Measurements from ENCODE around the gene MRPL33.
"Not testable (repeated sequence)": the region's sequence is repeated elsewhere in the genome, so short reads cannot be mapped to it uniquely, and the experiment has no call there.

Gene MRPL33

DNA sequence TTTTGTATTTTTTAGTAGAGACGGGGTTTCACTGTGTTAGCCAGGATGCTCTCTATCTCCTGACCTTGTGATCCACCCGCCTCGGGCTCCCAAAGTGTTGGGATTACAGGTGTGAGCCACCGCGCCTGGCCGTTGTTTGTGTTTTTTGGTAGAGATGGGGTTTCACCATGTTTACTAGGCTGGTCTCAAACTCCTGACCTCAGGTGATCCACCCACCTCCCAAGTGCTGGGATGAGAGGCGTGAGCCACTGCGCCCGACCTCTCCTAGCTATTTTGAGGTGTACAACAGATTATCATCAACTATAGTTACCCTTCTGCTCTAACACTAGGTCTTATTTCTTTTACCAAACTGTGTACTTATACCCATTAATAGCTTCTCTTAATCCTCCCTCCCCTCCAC lies 28.9 kb upstream of the MRPL33 start:
- no peak for DNase-seq

DNA sequence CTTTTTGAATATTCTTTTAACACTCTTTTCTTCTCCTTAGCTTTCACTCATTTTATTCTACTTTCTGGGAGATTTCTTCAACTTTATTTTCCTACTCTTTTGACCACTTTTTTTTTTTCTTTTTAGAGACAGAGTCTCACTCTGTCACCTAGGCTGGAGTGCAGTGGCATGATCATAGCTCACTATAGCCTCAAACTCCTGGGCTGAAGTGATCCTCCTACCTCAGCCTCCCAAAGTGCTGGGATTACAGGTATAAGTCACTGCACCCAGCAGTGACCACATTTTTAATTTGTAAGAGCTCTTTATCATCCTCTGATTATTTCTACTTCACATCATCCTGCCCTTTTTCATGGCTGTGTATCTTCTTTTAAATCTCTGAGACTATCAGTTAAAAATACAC lies 26.0 kb upstream of the MRPL33 start:
- not testable (repeated sequence) for DNase-seq

DNA sequence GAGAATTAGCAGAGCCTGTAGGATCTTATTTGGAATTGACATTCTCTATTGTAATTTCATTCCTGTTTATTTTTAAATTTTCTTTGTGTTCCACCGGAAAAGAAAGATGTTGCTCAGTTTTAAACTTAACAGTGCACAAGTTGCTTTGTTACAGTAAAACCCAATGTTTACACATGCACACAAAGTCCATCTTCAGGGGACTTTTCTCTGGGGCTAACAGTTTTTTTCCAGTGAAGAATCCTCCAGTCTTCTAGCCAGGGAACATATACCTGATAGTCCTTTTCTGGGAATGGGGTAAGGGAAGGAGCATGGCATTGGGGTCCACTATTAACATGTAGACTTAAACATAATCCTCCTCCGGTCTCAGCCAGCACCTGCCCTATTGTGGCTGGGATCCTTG lies 25.2 kb upstream of the MRPL33 start:
- no peak for DNase-seq

DNA sequence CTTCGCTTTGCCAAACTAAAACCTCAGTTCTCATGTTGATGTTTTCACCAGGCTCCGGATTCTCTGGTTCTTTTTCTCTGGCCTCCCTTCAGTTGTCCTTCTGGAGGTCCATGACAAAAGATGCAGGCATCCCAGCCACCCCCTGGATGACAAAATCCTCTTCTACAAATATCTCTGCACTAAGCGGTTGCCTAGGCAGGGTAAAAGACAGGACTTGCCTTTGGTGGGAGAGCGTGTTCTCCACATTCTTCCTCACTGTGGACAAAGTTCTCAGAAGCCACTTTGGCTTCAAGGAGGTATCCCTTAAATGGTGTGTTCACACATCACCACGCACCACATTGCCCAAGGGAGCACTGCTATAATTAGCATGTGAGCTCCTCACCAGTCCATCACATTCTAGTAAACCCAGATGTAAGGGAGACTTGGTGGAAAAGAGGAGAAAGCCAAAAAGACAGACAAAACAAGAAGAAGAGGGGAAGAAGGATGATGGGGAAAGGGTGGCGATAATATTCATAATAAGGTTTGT lies 23.6 kb upstream of the MRPL33 start:
- no peak for DNase-seq

DNA sequence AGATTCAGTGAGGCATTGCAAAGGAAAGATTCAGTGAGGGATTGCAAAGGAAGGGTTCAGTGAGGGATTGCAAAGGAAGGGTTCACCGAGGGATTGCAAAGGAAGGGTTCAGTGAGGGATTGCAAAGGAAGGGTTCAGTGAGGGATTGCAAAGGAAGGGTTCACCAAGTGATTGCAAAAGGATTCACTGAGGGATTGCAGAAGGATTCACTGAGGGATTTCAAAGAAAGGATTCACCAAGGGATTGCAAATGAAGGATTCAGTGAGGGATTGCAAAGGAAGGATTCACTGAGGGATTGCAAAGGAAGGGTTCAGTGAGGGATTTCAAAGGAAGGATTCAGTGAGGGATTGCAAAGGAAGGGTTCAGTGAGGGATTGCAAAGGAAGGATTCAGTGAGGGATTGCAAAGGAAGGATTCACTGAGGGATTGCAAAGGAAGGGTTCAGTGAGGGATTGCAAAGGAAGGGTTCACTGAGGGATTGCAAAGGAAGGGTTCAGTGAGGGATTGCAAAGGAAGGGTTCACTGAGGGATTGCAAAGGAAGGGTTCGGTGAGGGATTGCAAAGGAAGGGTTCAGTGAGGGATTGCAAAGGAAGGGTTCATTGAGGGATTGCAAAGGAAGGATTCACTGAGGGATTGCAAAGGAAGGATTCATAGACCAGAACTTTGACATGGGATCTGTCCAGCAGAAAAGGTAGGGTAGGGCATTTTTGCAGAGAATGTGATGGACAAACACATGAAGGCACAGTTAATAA lies 22.5 kb upstream of the MRPL33 start:
- DNase-seq: not testable (repeated sequence)

DNA sequence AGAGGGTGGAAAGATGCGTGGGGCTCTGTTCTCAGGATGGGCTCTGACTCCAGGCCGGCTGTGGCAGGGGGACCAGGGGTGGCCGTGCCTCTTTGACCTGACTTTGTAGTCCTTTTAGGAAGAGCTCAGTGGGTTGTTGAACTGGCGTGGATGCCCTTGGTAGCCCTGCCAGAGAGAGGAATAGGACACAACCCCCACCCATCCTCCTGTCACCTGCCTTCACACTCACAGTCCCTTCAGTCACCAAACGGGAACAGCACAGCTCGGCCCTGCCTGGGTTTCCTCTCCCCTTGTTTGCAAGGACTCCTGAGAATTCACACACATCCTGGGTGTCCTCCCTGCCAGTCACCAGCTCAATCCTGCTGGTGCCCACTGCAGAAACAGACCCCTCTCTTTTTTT lies 20.1 kb upstream of the MRPL33 start:
- no peak for DNase-seq

DNA sequence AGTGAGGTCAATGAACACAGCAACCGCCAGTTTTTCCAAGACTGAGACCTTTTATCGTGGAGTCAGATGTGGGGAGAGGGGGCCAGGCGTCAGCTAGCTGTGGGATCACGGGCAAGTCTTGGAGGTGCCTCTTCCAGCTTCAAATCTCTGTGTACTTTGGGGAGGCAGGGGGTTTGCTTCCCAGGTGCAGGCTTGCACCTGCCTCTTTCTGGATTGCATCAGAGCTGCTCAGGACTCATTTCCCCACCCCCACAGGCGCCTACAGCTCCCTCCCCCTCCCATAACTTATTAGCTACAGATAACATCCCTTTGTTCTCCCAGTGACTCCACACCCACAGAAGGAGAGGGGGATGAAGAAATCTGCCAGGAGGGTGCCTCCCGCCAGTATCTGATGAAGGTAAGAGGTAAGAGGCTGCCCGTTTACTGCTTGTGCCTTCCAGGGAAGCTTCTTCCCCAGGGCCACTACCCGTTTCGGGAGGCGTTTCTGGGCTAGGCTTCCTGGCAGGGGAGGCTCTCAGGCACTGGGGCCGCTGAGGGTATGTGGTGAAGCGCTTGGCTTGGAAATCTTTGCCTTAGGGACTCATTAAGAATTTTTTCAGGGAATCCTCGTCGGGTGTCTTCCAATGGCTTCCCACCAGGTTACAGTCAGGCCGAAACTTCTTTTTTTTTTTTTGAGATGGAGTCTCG lies 18.8 kb upstream of the MRPL33 start:
- peak; percentile 16 for DNase-seq

DNA sequence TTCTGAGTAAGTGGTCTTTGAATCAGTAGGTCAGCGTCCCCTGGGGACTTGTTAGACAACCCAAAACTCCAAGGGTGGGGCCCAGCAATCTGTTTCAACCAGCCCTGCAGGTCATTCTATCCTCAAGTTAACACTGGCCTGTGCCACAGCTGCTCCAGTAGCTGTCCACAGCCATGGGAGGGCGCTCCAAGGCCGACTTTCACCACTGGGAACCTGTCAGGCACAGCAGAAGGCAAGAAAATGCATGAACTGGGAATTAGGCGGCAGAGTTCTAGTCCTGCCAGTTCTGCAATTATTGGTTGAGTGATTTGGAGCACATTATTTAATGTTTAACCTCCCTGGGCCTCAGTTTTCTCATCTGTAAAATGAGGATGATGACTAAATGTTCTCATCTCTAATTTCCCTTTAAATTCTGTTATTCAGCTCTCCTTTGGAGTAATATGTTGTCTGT lies 17.4 kb upstream of the MRPL33 start:
- peak; percentile 12 for DNase-seq

DNA sequence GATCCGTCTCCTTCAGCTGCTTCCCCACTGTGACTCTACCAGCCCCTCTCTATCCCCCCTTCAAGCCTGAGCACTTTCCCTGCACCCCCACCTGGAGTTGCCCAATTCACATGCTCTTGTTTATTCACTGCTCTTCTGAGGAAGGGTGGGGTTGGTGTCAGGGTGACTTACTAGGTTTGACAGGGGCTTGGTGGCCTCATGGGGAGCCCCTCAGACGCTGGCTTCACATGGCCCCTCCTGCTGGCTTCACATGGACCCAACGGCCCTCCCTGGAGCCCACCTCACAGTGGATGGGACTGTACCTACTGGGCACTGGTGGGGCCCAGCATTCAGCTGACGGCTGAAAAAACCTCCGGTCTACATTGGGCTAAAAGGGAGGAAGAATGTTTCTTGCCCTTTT lies 16.7 kb upstream of the MRPL33 start:
- DNase-seq: no peak

DNA sequence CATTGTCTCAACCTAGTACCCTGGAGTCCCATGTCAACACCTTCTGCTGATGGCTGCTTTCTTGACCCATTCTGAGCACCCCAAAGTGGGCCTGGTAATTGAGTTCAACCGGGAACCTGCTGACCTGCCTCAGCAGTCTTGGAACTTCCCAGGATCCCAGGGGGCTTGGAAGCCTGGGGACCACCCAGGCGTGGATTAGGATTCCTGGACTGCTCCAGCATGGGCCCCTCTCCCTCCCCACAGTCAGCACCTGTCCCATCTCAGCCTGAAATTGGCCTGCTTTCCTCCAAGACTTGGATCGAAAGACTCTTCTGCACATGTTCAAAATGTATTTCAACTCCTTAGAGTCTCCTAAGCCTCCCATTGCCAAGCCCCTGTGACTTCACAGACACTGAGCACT lies 15.4 kb upstream of the MRPL33 start:
- DNase-seq: no peak

DNA sequence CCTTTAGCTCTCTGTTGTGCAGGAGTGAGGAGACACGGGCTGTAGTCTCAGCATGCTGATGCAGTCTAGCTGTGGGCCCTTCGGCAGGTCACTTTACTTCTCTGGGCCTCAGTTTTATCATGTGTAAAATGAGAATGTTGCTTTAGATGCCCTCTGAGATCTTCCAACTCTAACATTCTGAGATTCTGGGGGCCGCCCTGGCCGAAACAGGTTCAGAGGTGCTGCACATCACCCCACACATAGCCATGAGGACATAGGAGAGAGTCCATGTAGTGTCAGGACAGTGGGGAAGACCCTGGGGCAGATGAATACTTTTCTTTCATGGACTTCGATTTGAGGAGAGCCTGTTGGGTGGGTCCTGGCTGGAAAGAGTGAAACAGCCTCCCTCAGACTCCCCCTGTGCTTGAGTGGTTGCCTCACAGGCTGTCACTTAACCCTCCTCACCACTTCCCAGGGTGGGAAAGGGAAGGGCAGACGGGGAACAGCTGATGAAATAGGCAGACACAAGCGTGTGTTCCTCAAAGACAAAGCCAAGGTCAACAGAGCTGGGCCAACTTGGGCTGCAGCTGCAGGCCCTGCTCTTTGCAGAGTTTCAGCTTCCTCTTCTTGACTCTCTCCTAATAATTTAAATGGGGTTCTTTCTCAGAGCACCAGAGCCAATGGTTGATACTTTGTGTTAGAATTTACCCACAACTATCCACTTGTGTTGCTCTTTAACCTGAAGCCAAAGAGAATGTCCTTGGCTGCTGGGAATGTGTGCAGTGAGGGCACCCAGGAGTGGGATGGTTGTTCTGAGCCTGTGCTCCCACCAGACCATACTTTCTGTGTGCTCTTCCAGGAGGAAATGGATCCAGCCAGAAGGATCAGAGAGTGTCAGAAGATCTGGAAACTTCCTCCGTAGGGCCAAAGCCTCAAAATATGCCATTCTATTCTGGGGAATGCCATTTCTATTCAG lies 14.7 kb upstream of the MRPL33 start:
- DNase-seq: no peak

DNA sequence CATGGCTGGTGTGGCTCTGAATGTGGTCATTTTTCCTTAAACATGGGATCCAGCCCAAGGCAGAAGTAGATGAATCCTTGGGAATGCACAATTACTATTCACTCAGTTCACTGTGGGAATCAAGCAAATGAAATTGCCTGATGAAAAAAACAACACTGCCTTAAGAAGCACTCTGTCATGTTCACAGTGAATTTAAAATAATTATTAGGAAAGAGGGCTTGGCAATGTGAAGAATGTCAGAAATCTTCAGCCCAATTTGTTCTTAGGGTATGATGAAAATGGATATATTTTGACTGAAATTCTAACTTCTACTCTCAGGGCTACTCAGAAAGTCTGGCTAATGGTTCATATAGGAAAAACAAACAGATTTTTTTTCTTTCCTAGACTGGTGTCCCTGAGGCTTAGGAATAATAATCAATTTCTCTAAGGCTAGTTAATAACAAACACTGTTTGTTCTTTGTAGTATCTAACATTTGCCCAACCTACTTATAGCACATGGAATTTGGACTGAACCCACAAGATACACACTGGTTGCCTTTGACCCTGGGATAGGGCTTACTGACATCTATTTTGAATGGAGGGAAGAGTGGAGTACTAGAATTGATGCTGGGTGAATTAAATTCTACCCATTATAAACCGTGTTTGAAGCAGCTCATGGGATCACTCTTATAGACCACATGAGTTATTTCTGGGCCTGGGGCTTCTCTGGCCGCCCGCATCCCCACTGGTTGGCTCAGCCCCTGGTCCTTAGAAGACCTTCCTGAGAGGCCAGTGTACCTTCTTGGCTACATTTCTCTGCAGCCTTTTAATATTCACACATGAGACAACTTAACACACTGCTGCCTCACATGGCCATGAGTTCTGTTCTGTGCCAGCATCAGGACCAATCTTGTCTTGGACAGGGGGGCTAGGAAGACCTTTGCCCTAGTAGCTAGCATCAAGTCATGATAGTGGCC lies 8.3 kb upstream of the MRPL33 start:
- no peak for DNase-seq

DNA sequence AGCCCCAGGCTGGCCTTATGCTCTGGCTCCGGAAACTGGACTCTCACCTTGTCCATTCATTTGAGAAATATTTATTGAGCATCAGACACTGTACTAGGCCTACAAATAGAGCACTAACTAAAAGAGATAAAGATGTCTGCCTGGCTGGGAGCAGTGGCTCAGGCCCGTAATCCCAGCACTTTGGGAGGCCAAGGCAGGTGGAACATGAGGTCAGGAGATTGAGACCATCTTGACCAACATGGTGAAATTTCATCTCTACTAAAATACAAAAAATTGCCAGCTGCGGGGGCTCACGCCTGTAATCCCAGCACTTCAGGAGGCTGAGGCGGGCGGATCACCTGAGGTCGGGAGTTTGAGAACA lies 7.6 kb upstream of the MRPL33 start:
- DNase-seq: no peak

DNA sequence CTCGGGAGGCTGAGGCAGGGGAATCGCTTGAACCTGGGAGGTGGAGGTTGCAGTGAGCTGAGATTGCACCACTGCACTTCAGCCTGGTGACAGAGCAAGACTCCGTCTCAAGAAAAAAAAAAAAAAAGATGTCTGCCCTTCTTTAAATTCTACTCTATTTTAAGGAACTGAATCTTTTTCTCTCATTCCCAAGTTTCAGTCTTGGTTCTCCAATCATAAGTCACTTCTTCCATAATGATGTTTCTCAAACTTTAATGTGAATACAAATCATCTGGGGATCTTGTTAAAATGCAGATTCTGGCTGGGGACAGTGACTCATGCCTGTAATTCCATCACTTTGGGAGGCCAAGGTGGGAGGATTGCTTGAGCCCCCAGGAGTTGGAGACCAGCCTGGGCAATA lies 7.0 kb upstream of the MRPL33 start:
- DNase-seq: not testable (repeated sequence)

DNA sequence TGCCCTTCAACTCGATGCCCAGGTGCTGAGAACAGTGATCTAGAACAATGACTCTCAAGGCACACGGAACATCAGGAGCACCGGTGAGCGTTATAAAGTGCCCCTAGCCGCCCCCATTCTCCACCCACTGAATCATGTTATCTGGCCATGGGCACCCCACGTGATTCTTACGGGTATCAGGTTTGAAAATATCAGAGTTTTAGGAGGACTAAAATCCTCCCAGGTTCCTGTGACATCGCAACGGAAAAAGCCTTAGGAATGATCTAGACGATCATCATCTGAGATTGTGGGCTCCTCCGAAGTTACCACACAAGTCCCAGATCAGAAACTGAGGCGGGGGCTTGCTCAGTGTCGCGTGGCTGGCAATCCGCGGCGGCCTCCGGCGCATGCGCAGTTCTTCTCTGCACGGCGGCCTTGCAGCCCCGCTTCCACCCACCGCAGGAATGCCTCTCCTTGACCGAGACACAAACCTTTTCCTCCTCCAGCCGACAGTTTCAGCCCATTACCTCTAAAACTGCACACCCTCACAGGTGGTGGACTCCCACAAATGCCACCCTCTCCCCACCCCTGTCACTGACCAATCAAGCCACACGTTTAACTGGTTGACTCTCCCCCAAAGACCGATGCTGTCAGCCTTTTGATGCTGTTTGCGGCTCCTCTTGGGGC lies 5.8 kb upstream of the MRPL33 start:
- DNase-seq: peak; percentile 12

DNA sequence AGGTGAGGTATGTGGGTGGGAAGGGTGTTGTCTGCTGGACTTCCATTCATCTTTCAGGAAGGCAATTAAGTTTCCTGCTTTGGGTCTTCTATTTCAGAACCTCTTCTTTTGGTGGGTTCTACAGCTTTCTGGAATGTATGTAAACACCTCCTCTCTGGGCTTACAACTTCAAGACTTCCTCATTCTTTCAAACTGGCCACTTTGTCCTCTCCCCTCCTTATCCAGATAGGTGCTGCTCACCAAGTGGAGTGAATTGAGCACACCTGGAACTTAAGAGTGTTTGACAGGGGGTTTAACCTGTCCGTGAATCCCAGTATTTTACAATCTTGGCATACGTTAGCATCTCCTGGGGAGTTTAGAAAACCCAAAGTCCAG lies 5.2 kb upstream of the MRPL33 start:
- DNase-seq: no peak

DNA sequence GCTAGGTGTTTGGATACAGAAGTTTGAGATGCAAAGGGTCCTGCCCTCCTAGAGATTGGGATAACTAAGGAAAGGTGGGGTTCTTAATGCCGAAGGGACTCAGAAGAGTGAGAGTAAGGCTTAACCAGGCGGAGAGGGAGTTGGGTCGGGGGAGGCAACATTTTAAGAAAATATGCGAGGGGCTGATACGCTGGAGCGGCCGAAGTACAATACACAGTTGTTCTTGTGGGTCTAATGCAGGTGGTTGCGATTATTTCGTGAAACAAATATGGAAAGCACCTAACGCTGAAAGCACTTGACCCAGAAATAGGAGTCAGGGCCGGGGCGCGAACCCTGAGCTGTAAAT lies 344 bp upstream of the MRPL33 start:
- DNase-seq: no peak

DNA sequence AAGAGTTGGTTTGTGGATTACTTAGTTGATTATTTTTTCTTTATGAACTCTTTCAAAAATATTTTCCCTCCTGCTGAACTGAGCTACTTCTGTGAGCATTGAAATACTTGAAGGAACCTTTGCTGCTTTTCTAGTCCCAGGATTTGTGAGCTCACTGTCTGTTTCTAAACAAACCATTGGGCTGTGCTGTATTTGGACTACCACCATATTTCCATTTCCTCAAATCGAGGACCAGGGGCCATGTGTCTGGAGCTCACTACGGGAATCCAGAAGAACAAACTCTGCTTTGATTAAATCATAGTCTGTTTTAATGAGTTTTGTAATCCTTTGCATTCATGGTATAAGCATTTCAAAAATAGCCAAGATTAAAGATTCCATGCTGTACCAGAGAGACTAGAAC lies 1.3 kb downstream of the MRPL33 start:
- DNase-seq: no peak

DNA sequence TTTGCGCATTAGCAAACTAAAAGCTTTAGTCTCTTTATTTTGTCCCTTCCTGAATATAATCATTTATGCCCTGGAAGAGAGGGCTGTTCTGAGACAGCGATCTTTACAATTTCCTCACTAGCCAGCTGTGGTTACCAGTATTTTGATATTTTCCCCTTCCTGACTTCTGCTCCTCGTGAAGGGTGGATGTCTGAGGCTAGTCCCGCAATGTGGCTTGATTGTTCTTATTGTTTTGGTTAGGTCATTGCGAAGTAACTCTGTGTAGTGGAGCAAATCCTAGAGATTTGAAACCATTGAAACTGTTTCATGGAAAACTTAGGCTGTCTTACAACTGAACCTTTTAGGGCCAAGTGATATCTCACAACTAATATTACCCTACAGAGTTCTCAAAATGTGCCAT lies 2.4 kb downstream of the MRPL33 start:
- no peak for DNase-seq

DNA sequence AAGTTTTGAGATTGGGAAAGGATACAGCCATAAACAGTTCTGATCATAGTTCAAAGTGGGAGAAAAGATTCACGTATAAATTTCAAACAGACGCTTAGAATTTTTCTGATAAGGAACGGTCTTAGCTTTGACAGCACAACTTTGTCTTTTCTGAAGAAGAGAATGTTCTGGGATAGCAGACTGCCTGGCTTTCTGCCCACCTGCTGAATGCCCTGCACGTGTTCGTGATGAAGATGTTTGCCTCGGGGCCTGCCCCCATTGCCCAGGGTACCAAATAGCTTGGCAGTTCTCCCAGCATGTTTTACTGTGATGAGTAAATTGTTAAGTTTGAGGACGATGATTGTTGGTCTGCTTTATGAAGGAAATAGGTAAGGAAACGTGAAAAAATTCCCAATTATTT lies 4.6 kb downstream of the MRPL33 start:
- DNase-seq: no peak

DNA sequence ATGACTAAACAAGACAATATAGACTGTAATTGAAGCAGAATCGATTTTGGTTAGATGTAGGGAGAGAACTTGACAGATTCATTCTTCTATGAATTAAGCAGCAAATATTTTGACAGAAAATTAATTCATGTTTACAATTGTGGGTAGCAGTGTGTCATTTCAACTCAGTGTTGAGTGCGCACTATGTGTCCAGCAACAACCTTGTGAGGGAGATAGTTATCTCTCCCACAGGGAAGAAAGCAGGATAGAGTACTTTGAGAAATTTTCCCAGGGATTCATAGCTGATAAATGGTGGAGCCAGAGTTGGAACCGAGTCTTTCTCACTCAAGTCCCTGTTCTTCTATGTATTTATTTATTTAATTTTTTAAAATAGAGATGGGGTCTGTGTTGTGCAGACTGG lies 5.2 kb downstream of the MRPL33 start:
- DNase-seq: no peak
